Omental fat pad (tissue), 4 donors: ENCODE measurements around the gene PRKAB2. TPM values are rescaled to one million over a fixed set of nuclear protein-coding genes. Genes with fewer than 3 reads are reported as not detected.
"Not testable (repeated sequence)": the region's sequence is repeated elsewhere in the genome, so short reads cannot be mapped to it uniquely, and the experiment has no call there.

ENCODE experiments used
- ATAC-seq: fragments of 150-250 bp; one replicate; pipeline ENCODE4 v1.9.1; 2016; ENCODE audit warnings: mild to moderate bottlenecking, moderate library complexity; ENCODE audit not compliant: low FRiP score
- DNase-seq: peaks from one replicate; pipeline ENCODE4 v3.0.0-alpha.2; 2019; ENCODE audit warnings: low spot score
- total RNA-seq, 4 donors: library from RNA; depleted of rRNA; stranded (reverse); fragments of >200 nt; gene quantifications; one replicate each; pipeline ENCODE4 v1.1.0, GENCODE V29; 2016
- TF ChIP-seq, protein P1 (sequence below), 3 donors: fragments of 450-650 bp; IDR thresholded peaks; one replicate each; pipeline ENCODE4 v1.5.1; 2016 to 2017; ENCODE audit warnings: antibody characterized with exemption in 3 of 3, mild to moderate bottlenecking in 3 of 3, moderate library complexity in 2 of 3

PRKAB2 gene
- total RNA-seq, 4 donors from 2014 or later: 4.4 to 14.0 (median 9.1) TPM

- ATAC-seq (no peak), DNase-seq (no peak)
- TF ChIP-seq, protein P1, sequence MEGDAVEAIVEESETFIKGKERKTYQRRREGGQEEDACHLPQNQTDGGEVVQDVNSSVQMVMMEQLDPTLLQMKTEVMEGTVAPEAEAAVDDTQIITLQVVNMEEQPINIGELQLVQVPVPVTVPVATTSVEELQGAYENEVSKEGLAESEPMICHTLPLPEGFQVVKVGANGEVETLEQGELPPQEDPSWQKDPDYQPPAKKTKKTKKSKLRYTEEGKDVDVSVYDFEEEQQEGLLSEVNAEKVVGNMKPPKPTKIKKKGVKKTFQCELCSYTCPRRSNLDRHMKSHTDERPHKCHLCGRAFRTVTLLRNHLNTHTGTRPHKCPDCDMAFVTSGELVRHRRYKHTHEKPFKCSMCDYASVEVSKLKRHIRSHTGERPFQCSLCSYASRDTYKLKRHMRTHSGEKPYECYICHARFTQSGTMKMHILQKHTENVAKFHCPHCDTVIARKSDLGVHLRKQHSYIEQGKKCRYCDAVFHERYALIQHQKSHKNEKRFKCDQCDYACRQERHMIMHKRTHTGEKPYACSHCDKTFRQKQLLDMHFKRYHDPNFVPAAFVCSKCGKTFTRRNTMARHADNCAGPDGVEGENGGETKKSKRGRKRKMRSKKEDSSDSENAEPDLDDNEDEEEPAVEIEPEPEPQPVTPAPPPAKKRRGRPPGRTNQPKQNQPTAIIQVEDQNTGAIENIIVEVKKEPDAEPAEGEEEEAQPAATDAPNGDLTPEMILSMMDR (IDR thresholded peaks at IDR 0.05): no peak
These were observed 61.8 kb downstream of the PRKAB2 start for GRCh38 chr1:147110434-147110833.

GRCh38 chr1:147109762-147110161, 62.5 kb downstream of the PRKAB2 start:
- ATAC-seq: no peak
- no peak for DNase-seq
- TF ChIP-seq, protein P1 (IDR thresholded peaks at IDR 0.05): no peak

- DNase-seq (no peak), ATAC-seq (no peak)
- TF ChIP-seq, protein P1 (IDR thresholded peaks at IDR 0.05): no peak
These were observed 63.2 kb downstream of the PRKAB2 start for GRCh38 chr1:147109041-147109440.

DNA sequence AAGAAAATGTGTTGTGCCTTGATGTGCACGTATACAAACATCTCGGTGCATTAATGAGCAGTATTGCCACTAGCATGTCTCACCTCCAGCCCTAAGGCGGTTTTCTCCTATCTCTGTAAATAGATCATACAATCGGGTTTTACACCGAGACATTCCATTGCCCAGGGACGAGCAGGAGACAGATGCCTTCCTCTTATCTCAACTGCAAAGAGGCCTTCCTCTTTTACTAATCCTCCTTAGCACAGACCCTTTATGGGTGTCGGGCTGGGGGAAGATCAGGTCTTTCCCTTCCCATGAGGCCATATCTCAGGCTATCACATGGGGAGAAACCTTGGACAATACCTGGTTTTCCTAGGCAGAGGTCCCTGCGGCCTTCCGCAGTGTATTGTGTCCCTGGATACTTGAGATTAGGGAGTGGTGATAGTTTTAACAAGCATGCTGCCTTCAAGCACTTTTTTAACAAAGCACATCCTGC, 65.8 kb downstream of the PRKAB2 start:
- not testable (repeated sequence) for ATAC-seq, DNase-seq

DNA sequence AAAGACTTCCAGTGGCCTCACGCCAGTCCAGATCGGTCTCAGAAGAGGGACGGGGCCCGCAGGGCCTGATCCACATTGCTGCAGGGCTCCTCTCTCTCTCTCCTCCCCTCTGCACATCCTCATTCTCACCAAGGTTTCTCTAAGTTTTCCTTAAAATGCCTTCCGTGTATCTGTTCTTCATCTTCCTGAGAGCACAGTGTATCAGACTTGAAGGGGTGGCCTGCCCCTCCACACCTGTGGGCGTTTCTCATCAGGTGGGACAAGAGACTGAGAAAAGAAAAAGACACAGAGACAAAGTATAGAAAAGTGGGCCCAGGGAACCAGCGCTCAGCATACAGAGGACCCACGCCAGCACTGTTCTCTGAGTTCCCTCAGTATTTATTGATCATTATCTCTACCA, 66.4 kb downstream of the PRKAB2 start:
- no peak for DNase-seq
- TF ChIP-seq, protein P1 (IDR thresholded peaks at IDR 0.05): no peak
- ATAC-seq: no peak

Other genes with a start within 250 kb of the PRKAB2 start
- gene NBPF12, start 234.1 kb downstream of the PRKAB2 start, total RNA-seq: 10 to 100 TPM in 2 of 4 donors, 1 to 10 TPM in 2; 7.0 to 16.7 (median 12.4) TPM
- 1 to 10 TPM; 2.0 to 9.6 (median 2.8) TPM for gene FMO5, start 52.9 kb upstream of the PRKAB2 start, total RNA-seq
- 10 to 100 TPM; 16.8 to 35.2 (median 24.6) TPM for gene CHD1L, start 70.2 kb upstream of the PRKAB2 start, total RNA-seq